NCI-H1436 (cell line): ENCODE measurements around the gene HCN4.

ENCODE experiments used
- DNase-seq: peaks from one replicate; lab custom pipeline; 2025; lab: John Stamatoyannopoulos, UW

The HCN4 gene

DNA sequence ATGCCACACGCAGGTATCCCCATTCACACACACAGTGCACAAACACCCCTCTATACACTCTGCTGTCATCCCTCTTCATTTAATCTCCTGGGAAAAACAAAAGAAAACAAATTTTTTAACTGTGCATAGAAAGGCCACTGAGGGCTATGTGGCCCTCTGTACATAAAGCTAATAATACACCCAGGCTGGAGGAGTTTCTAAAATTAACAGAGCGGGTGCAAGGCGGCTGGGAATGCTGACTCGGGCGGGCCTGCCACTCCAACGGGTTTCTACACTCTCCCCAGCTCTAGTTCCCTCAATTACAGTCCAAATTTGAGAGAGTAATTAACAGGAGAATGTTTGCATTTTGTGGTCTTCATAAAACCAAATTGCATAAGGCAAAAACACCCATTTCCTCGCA is 23.1 kb downstream of the HCN4 start:
- peak; percentile 73 for DNase-seq

DNA sequence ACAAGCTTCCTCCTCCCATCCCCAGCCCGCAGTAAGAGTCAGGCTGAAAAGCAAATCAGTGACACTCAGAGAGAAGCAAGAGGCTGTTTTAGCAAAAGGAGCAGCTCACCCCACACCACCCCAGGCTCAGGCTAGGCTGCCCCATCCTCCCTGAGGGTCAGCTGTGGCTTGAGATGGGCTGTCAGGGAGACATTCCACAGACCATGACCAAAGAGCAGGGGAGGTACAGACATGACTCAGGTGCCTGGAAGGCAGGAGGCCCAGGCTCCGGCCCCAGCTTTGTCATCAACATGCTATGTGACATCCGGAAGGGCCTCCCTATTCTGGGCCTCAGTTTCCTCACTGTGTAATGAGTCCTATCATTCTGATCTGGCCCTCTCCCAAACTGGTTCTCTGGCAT is 24.7 kb downstream of the HCN4 start:
- no peak for DNase-seq

DNA sequence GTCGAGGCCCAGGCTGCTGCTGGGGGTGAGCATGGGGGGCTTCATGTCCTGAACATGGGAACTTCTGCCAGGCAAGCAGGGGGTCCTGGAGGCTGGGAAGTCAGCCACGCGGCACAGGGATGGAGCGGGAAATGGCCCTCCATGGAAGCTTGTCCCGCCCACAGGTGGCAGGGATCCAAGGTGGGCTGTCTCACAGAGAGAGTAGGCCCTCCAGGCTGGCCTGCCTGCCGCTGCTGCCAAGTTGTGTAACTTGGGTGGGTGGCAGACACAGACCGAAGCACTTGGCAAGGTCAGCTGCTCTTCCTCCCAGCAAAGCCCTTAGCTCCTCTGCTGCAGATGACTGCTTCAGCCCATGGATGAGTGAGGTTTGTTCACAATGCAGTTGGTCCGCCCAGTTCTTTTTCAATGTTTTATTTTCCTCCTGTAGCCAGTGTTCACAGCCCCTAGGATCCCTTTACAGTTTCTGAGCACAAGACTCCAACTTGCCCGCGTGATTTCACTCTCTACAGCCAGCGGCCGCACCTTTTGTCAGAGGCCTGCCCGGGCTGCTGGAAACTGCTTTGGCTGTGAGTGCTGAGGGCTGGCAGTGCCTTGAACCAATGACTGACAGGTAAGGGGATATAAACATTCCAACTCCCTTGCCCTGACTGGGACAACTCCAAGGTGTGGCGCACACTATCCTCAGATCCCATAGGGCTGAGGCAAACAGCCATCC is 26.7 kb downstream of the HCN4 start:
- no peak for DNase-seq

DNA sequence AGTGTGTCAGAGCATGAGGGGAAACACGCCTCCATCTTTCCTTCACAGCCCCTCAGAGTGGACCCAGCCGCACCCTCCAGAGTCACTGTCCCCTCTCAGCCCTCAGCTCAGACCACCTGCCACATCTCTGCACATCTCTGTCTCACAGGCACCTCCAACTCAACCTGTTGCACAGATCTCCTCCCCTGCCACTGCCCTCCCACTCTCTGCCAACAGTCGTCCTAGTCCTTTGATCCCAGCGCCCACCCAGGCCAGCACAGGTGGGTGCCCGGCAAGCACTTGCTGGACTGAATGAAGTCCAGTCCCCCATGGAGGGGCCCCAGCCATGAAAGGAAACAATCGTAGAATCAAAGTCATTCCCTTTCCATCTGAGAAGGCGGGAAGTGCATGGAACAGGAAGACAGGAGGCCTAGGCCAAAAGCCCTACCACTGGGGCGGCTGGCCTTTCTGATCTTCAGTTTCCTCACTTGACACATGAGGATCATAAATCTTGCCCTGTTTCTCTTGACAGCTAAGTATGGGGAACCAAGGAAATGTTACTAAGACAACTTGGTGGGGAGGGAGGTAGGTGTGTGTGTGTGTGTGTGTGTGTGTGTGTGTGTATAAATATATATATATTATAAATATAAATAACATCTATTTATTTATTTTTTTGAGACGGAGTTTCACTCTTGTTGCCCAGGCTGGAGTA is 28.1 kb downstream of the HCN4 start:
- DNase-seq = no peak

DNA sequence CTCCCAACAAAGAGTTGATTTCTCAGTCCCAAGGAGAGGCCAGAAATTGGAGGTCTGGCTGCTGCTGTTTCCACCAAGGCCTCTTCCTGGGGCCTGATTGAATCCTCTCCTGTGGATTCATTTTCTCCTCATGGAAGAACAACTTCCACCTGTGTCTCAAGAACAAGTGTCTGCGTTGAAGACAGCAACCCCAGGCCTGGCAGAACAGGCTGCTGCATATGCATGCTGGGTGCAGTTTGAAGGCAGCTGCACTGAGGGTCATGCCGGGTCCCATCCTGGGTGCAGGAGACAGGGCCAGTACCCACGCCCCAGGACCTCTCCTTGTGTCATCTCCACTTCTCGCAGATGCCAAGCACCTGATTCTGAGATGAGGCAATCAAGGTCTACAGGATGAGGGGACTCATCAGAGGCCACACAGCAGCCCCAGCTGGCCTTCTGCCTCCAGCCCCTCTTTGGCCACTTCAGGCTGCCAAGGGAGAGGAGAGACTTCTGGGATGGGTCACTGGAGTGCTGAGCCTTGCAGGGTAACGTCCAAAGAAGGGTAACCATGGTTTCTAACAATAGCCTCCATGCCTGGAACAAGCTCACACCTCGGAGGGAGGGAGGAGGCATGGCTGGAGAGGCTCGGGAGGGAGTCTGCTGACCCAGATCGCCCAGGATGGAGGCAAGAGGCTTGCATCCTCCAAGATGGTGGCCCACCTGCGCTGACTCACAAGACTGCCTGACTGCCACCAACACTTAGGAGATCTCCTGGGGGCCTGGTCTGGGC is 30.0 kb downstream of the HCN4 start:
- no peak for DNase-seq

DNA sequence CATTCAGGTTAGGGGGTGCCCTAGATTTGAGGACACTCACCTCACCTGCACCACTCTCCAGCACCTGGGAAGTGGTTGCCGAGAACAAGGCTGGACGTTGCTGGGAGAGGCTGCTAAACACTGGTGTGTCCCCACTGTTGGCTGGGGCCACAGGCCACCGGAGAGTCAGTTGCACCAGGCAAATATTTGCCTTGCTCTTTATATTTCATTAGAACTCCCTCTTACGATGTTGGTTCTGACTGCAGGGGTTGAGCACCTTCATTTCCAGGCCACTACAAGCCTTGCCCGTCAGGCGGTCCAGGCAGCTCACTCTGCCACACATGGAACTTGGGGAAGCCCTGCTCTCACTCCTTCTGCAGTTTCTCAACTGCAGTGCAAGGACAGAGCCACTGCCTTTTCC is 30.7 kb downstream of the HCN4 start:
- no peak for DNase-seq

DNA sequence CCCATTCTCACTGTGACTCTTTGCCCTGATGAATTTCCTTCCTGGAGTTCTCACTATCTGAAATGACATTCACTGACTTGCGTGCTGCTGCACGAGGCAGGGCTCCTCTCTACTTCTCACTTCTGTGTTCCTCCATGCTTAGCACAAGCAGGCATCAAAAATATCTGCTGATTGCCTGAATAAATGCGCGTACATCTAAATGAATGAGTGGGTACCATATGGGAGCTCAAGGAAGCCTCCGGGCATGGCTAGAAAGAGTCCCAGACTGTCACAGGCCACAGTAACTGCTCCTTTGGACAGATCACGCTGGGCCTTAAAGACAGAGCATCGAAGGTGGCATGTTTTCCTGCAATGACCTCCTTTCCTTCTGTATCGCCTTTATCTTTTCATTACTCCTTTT is 31.6 kb downstream of the HCN4 start:
- no peak for DNase-seq

DNA sequence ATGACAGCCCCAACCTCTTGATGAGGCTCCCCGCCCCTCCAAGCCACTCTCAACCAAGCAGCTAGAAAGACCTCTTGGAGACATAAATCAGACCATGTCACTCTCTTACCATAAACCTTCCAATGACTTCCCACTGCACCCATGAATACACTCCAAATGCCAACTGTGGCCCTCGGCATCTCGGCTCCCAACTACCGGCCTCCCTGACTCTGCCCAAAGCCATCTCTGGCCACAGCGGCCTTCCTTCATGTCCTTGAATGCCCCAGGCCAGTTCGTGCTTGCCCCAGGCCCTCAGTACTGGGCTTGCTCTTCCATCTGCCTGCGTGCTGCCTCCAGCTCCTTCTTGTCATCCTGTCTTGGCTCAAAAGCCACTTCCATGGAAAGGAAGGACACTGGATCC is 32.0 kb downstream of the HCN4 start:
- DNase-seq = no peak

DNA sequence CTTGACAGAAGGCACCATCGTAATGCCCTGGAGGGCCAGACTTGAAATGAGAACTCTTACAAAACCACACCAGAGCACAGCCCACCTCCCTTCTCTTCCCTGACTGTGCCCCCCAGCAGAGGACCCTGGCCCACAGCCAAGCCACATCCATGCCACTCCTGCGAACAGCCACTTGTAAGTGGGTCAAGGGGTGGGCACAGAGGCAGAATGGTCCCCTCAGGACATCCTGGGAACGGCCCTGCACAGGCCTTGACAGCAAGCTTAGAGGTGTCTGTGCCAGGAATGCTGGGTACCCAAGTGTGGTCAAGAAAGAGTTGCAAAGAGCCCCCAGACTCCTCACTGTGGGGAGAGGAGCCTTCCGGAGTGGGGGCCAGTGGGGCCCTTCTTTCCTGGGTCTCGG is 33.3 kb downstream of the HCN4 start:
- DNase-seq = no peak

DNA sequence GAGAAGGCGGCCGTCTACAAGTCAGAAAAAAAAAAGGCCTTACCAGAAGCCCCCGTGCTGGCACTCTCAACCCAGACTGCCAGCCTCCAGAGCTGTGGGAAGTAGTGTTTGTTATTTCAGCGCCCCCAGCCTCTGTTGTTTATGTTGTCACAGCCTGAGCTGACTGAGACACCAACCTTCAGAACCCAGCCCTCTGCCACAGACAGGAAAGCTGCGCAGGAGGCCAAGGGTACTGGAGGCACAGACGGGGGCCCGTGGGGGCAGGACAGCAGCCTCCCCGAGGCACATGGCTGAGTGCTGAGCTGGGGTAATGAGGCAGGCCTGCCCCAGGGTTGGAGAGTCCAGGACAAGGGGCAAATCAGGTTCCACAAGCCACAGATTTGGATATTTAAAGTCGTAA is 33.7 kb downstream of the HCN4 start:
- no peak for DNase-seq

DNA sequence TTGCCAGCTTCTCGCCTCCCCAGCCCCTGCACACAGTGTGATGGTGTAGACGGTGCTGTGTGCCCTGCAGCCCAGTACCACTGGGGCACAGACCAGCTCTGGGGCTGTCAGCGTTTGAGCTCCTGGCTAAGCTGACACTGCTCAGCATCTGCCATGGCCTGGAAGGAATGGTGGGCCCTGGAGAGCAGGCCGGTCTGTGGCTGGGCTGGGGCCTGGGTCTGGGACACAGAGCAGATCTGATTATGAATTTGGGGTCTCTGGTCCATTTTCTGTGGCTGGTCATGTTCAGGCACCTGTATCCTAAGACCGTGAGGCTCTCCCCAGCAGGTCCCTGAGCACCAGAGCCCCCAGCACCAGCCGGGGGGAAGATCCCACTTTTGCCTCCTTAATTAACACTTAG is 34.7 kb downstream of the HCN4 start:
- no peak for DNase-seq

DNA sequence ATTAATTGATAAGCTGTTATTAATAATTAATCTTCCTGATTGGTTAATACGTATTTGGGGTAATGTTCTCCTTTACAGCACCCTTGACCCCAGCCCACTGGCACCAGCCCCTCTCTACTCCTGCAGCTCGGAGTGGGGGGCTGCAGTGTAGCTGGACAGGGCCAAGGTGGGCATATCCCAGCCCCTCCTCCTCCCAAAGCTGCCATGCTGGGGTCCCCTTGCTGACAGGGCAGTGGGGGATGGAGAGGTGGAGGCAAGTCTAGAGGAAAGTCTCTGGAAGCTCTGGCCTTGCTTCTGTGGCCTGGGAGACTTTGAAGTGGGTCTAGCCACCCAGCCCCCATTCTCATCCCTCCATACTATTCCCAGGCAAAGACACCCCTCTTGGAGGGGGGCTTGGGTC is 35.8 kb downstream of the HCN4 start:
- DNase-seq = no peak

DNA sequence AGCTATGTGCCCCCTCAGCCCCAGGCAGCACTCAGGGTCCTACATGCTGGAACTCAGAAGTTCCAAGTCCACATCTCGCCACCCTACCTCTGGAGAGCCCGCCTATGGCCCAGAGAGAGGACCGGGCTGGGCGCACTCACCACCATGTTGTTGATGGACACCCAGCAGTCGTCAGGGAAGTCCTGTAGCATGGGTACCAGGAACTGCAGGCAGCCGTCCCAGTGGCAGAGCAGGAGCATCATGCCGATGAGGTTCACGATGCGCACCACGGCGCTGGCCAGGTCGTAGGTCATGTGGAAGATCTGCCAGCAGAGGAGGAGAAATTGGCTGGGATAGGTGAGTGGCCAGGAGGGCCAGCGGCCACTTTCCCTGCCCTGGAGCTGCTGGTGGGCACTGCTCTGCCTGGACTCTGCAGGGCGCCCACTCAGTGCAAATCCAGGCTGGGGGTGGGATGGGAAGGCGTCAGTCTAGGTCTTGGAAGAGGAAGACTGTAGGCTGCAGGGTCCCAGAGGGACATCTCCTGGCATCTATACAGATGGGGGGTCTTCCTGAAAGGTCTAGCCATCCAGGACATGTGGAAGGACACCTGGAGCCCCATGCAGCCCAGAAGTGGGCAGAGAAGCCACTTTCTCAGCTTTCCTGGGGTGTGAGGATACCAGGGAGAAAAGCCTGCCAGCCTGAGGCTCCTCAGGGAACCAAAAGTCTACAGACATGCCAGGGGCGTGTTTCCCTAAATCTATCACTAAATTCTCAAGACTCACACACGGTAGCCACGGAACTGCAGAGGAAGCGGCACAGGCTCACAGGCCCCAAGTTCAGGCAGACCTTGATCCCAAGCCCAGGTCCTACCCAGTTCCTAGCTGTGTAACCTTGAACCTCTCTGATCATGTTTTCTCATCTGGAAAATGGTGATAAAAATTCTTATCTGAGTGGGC is 36.5 kb downstream of the HCN4 start:
- DNase-seq = no peak

DNA sequence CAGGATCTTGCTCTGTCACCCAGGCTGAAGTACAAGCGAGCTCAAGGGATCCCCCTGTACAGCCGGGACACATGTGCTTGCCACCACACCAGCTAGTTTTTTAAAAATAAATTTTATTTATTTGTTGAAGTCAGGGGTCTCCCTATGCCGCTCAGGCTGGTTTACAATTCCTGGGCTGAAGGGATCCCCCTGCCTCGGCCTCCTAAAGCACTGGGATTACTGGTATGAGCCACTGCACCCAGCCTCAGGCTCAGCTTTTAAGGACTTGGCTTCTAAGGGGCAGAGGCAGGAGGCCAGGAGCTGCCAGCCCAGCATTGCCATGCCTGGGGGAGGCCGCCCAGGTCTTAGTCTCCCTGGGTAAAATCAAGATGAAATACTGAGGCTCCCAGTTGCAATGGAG is 37.3 kb downstream of the HCN4 start:
- DNase-seq = no peak

DNA sequence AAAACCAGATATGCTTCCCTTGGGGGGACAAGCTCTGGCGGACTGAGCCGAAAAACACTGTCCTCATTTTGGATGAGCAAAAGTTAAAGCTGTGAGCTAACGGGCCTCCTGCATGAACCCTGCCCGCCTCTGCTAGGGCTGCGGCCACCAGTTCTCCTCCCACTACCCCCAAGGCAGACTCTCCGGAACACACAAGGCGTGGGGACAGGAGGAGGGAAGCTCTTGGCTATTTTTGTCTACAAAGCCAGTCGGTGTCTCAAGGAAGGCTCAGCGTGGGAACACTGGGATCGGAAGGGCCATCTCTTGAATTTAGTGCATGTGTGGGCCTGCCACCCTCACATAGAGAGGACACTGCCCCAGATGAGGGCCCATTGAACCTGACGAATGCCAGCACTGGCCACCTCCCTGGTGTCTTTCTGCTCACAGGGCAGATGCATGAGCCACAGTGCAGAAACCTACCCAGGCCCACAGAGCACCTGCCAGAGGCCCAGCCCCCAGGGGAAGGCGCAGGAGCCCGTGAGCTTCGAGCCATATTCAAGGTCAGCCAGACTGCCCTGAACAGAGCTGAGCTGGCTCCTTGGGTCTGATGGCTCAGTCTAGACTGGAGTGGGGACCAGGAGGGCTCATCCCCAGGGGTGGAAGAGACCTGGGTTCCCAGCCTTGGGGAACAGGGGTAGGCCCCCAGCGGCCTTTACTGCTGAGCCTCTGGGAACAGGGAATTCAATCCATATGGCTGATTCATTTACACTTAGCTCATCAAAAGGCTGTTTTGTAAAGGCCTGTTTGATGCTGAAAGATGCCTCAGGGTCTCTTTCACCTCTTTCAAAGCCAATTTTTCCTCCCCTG is 38.3 kb downstream of the HCN4 start:
- no peak for DNase-seq

DNA sequence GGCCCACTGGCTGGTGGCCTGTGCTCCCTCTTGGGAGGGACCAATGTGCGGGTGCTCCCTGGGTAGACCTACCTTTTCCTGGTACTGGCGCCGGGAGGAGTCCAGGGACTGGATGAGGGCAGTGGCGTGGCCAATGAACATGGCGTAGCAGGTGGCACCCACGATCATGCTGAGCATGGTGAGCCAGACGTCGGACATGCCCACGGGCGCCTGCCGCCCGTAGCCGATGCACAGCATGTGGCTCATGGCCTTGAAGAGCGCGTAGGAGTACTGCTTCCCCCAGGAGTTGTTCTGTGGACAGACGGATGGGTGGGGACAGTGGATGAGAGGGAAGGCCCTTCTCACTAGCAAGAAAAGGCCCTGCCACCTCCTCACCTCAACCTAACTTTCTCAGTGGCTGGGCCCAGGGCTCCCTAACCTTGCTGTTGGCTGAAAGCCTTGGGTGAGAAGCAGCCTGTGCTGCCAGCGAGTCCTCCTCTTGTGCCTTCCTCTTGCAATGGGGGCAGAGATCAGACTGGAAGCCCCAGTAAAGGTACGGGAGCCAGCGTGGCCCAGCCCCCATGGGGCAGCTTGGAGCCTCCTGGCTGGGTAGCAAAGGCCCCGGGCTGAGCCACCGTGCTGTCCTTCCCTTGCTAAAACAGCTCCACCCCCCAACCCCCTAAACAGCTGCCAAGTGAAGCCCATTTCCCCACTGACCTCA is 39.1 kb downstream of the HCN4 start:
- no peak for DNase-seq

DNA sequence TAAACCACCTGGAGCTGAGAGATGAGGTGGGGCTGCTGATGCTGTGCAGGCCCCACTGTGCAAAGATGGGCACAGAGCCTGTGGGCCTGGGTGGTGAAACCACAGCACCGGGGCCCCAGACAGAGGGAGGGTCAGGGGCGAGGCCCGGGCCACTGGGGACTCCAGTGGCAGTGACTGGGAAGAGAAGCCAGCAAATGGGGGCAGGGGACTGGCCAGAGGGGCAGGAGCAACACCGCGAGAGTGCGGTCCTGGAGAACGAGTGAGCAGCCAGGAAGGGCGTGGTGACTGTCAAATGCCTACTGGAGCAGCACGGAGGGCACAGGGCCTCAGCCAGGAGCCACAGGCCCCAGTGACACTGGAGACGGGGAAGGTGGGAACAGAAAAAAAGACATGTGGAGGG is 39.8 kb downstream of the HCN4 start:
- no peak for DNase-seq

DNA sequence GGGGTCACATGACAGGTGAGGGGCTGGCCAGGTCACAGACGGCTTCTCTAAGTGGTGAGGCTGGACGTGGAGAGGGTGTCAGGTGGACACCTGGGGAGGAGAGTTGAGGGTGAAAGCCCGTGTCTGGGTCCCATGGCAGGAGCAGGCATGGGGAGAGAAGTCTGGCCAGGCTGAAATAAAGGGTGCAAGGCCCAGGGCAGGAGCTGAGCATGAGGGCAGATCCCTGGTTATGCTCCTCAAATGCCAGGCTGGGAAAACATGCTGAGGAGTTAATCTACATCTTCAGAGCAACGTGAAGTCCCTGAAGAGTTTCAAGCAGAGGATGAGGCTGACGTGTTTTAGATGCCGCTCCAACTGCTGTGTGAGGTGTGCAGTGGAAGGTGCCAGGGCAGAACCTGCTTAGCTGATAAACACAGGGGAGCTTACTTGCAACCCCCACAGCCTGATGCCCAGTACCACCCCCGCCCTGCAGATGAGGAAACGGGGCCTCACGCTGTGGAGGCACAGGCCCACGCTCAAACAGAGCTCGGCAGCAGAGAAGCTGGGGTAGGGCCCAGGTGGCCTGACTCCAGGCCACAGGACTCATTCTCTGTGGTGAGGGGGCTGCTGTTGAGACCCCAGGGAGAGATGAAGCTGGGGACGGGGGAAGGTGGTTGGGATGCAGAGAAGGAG is 40.5 kb downstream of the HCN4 start:
- no peak for DNase-seq

DNA sequence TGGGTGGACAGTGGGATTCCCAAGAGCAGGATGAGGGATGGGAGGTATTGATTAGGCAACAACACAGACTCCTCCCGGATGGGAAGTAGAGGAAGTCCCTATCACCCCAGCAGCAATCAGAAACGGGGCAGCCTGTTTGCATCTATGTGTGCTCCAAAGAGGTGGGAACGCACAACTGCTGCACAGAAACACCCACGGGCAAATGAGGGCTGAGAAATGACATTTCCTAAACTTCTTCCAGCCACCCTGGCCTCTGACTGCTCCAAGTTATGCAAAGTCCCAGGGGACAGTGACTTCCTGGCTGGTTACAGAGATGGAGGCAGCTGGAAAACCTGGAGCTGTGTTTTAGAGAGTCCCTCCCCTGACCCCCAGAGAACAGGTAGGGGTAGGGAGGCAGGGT is 42.6 kb downstream of the HCN4 start:
- no peak for DNase-seq
